ENCODE data around the gene LAX1.
"Not testable (repeated sequence)": the region's sequence is repeated elsewhere in the genome, so short reads cannot be mapped to it uniquely, and the experiment has no call there.

Gene LAX1

DNA sequence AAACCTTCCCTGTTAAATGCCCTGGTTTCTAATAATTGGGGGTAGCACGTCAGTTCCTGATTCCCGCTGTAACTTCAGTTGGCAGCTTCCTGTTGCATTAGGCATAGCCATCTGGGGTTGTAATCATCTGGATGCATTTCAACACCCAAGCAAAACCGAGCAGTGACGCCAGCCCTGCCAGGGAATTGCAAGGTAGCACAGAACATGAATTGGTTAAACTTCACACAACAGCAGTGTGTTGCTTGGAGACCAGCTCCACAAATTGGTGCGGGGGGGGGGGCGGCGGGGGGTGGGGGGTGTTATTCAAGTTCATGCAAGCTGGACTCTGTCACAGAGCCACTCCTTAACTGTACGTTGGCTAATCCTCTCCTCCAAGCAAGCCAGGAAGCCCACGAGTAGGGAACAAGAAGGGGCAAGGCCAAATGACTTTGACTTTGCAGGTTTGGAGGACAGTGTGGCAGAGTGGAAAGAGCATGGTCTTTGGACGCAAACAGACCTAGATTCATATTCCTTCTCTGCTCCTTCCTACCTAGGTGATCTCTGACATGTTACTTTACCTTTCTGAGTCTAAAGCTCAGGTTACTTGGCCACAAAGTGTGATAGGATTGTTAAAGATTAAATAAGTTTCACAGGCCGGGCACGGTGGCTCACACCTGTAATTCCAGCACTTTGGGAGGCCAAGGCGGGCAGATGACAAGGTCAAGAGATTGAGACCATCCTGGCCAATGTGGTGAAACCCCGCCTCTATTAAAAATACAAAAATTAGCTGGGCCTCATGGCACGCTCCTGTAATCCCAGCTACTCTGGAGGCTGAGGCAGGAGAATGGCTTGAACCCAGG, 4.7 kb downstream of the LAX1 start:
- no peak for DNase-seq (ENCODE audit: low read depth in 2 of 2)

DNA sequence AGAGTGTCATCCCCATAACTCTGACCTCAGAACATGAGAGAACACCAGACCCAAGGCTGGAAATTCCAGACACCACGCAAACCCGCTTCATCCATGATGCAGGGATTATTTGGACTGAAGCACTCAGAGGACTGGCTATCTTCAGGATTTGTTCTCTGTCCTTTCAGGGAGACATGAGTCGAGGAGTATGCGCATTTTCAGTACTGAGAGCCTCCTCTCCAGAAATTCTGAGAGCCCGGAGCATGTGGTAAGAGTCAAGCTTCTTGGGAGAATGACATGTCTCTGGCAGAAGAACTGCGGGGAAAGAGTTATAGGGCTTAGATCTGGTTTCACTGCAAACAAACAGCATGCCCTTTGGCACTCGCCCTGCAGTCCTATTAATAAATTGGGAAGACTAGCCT, 6.9 kb downstream of the LAX1 start:
- no peak for DNase-seq (ENCODE audit: low read depth in 2 of 2)

DNA sequence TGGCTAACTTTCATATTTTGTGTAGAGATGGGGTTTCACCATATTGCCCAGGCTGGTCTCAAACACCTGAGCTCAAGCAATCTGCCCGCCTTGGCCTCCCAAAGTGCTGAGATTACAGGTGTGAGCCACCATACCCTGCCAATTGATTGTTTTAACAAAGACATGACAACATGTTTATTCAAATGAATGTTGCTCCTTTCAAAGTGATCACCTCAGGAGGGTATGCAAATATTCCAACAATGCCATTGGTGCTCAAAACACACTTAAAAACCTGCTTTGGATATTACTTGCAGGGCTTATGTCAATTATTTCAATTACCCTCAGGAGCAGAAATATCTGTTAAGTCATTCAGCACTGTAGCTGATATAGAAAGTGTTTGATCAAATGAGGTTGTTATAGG, 7.9 kb downstream of the LAX1 start:
- no peak for DNase-seq (ENCODE audit: low read depth in 2 of 2)

DNA sequence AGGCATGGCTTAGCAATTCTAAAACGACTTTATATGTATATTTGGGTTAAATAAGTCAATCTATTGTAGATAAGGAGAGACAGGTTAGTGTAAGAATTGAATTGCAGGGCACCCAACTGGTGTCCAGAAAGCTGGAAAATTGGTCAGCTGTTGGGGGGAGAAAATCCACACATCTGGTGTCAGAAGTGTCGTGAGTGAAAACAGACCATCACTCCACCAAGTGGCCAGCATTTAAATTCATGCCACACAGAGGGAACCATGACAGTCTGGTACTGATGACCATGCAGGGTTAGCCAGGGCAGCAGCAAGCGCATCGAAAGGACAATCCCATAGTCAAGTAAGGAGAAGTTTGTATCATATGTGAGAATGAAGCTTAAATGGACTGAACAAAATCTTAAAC, 11.7 kb downstream of the LAX1 start:
- no peak for DNase-seq (ENCODE audit: low read depth in 2 of 2)

DNA sequence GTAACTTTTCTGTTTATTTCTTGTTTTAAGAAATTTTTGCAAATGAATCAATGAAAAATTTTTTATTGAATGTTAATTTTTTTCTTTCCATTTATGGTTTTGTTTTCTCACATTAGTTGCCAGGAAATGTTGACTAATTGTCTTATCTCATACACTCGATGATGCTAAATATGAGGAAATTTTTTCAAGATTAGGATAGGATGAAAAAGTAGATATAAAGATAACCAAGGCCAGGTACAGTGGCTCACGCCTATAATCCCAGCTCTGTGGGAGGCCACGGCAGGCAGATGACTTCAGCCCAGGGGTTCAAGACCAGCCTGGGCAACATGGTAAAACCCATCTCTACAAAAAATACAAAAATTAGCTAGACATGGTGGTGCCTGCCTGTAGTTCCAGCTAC, 12.6 kb downstream of the LAX1 start:
- DNase-seq (ENCODE audit: low read depth in 2 of 2) = no peak

DNA sequence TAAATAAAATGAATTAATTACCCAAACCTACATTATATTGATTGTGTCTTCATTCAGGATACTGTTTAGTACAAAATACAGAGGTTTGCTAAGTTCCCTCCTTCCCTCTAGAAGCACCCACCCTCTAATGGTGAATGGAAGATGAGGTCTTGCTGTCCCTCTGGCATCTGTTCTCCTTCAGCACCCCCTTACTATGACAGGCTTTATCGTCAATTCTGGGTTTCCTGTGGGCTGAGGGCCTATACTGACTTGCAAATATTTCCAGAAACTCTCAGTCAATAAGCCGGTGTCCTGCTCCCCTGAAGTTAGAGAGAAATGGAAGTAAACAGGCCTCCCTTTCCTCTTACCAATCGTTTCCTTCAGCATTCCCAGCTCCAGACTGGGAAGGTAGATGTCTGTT, 13.2 kb downstream of the LAX1 start:
- DNase-seq (ENCODE audit: low read depth in 2 of 2) = no peak

DNA sequence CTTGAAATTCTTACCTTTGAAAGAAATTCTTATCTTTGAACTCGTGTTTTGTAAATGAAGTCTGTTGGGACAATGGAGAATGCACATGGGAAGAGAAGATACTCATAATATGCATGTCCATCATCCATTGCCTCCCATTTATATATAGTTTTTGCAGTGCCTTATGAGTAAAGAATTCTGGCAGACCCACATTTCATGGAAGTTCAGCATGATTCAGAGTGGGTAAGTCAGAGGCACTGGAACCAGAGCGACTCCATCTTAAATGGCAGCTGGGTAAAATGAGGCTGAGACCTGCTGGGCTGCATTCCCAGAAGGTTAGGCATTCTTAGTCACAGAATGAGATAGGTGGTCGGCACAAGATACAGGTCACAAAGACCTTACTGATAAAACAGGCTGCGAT, 13.8 kb downstream of the LAX1 start:
- DNase-seq (ENCODE audit: low read depth in 2 of 2) = no peak

DNA sequence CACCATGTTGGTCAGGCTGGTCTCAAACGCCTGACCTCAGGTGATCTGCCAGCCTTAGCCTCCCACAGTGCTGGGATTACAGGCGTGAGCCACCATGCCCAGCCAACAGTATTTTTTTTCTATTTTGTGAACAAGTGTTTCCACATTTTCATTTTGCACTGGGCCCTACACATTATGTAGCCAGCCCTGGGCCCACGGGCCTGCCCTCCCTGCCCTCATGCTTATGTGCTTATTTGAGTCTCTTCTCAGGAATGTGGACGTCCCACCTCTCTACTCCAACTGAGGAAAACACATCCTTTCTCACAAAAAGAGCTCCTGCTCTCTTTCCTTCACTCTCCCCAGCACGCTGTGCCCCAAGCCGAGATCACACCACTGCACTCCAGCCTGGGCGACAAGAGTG, 17.0 kb downstream of the LAX1 start:
- no peak for DNase-seq (ENCODE audit: low read depth in 2 of 2)

DNA sequence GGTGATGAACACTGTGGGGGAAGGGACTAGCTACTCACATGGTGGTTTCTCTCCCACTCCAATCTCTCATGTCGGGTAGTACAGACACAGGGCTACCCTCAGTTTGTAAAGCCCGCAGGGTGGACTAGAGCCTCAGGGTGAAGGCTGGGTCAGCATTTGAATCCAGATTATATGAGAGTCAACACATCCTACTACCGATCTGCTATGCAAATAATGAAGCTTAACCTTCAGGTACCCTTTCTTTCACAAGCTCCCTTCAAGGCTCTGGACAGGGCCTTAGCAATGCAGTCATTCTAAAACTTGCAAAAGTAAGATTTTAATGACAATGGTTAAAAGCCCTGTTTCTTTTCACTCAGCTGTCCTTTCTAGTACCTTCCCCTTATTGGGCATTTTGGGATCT, 25.0 kb downstream of the LAX1 start:
- no peak for DNase-seq (ENCODE audit: low read depth in 2 of 2)

DNA sequence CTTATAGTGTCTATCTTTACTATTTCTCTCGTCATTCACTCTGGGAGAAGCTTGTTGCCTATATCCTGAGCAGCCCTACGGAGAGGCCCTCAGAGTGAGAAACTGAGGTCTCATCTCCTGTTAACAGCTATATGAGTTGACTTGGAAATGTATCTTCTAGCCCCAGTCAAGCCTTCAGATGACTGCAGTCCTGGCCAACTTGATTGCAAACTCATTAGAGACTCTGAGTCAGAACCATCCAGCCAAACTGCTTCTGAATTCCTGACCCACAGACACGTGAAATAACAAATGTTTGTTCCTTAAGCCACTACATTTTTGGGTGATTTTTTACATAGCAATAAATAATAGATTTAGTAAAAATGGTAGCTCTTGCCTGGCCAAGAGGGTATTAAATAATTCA, 26.5 kb downstream of the LAX1 start:
- no peak for DNase-seq (ENCODE audit: low read depth in 2 of 2)

DNA sequence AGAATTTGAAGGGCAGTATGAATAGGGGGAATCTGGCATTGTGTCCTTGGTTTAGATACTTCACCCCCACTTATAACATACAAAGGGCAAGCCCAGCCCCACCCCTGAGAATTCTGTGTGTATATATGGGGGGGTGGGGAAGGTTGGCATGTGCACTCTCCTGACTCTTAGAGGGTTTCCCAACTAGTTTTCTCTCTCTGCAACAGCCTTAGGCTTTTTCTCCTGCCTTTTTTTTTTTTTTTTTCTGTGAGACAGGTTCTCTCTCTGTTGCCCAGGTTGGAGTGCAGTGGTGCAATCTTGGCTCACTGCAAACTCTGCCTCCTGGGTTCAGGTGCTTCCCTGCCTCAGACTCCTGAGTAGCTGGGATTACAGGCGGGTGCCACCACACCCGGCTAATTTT, 27.5 kb downstream of the LAX1 start:
- DNase-seq (ENCODE audit: low read depth in 2 of 2) = no peak

DNA sequence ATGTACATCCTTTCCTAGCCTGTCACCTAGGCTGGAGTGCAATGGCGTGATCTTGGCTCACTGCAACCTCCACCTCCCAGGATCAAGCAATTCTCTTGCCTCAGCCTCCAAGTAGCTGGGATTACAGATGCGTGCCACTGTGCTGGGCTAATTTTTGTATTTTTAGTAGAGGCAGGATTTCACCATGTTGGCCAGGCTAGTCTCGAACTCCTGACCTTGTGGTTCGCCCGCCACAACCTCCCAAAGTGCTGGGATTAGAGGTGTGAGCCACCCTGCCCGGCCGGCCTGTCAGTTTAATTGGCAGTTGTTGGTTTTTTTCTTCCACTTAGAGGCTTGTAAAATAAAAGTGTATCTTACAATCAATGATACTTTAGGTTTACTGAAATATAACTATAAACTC, 28.6 kb downstream of the LAX1 start:
- not testable (repeated sequence) for DNase-seq (ENCODE audit: low read depth in 2 of 2)

DNA sequence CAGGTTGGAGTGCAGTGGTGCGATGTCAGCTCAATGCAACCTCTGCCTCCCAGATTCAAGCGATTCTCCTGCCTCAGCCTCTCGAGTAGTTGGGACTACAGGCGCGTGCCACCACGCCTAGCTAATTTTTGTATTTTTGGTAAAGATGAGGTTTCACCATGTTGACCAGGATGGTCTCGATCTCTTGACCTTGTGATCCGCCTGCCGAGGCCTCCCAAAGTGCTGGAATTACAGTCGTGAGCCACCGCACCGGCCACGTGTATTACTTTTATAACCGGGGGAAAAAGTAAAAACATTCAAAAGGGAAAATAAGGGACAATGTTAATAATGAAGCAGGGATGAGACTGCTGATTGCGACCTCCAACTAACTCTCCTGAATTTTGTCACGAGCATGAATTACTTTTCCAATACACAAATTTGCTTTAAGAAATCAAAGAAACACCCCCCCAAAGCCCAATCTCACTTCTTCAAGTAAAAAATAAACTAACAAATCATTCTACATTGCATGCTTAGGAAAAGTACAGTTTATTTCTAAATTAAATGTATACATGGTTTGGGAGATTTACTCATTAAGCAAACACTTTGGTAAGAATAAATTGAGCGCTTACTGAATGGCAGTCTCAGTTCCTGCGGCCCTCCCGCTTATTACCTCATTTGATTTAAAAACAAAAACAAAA, 29.9 kb downstream of the LAX1 start:
- no peak for DNase-seq (ENCODE audit: low read depth in 2 of 2)

DNA sequence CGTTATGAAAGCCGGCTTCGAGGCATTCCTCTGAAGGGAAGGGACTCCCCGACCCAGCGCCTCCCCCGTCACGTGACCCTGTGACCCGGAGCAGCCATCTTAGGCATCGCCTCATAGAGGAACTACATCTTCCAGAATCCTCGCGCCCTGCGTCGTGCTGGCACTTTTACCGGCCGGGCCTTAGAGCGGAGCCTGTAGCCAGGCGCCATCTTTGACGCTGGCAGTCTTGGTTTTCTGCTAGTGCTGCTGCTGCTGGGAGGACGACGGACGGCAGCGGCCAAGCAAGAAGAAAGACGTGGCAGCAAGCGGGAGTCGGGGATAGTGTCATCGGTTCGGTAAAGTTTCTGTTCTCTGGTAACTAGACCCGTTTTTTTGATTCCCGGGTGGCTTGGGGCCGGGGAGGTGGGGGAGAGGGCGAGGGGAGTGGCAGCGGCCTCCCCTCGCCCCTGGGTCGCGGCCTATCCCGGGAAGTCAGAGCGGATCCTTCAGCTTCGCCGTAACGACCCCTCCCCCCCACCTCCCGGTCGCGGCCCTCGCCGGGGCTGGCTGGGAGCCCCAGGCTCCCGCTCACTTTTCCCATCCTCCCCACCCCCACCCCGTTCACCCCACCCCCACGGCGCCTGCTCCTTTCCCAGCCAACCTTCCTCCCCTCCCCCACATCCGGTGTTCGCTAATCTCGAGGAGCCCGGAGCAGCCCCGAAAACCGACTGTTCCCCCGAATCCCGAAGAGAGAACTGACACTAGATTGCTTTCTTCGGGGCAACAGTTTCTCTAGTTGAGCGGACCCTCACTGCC, 30.7 kb downstream of the LAX1 start, which contains the start of the genes ZBED6 and ZC3H11A:
TSS of gene ZBED6 (plus strand) at position 183 of the 795 bp plus-strand sequence. CDS start 1,900 bp downstream, outside the sequence.
TSS of gene ZC3H11A (plus strand) at position 183 of the 795 bp plus-strand sequence. CDS start 21,448 bp downstream, outside the sequence.
- peak; percentile 97 for DNase-seq (ENCODE audit: low read depth in 2 of 2)

DNA sequence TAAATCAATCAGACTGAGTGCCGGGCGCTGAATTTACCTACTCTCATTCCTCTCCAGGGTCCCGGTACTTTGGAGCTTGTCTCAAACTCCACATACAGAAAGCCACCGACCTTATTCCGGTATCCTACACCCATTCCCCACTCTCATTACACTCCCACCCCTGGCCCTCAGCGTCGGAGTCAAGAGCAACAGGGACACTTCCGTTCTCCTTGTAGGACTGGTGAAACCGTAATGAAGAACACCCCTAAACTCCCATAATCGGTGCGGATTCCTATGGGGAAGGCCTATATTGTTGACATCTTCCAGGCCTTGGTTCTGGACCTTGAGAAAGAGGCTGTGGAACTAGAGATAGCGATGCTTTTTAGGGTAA, 31.2 kb downstream of the LAX1 start:
- peak; percentile 10 to 12 for DNase-seq (ENCODE audit: low read depth in 2 of 2)

DNA sequence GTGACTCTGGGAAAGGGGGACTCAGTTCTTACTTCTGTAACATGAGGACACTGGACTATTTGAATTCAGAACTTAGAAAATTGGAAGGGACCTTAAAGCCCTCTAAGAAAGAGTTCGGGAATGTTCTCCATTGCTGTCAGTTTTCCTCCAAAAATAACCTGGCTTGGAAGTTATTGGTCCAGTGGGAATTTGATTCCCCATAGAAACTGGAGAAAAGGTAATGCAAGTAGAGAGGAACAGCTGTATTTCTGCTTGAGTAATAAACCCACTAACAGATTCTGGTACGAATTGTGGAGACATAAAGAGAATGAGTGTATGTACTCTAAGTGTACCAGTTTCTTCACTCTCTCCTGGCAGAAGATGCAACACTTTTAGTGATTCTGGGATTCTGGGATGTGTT, 32.2 kb downstream of the LAX1 start:
- DNase-seq (ENCODE audit: low read depth in 2 of 2) = no peak

DNA sequence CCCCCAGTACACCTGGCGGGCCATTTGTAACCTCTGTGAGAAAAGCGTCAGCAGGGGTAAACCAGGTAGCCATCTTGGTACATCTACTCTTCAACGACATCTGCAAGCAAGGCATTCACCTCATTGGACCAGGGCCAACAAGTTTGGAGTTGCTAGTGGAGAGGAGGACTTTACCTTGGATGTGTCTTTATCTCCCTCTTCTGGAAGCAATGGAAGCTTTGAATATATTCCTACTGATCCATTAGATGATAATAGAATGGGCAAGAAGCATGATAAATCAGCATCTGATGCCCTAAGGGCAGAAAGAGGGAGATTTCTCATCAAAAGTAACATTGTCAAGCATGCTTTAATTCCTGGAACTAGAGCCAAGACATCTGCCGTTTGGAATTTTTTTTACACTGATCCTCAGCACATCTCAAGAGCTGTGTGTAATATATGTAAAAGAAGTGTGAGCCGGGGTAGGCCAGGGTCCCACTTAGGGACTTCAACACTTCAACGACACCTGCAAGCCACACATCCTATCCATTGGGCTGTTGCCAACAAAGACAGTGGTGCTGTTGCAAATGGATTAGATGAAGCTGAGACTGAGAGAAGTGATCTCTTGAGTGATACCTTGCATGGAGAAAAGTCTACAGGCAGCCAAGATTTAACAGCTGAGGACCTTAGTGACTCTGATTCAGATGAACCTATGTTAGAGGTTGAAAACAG, 33.1 kb downstream of the LAX1 start:
- DNase-seq (ENCODE audit: low read depth in 2 of 2) = no peak

DNA sequence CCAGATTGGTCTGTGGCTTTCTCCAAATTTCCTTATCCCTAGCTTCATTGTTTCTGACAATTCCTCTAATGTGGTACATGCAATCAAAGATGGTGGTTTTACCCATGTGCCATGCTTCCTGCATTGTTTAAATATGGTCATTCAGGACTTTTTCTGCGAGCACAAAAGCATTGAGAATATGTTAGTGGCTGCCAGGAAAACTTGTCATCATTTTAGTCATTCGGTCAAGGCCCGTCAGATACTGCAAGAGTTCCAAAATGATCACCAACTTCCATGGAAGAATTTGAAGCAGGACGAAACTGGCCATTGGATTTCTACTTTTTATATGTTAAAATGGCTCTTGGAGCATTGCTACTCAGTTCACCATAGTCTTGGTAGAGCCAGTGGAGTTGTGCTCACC, 34.2 kb downstream of the LAX1 start:
- DNase-seq (ENCODE audit: low read depth in 2 of 2) = no peak

DNA sequence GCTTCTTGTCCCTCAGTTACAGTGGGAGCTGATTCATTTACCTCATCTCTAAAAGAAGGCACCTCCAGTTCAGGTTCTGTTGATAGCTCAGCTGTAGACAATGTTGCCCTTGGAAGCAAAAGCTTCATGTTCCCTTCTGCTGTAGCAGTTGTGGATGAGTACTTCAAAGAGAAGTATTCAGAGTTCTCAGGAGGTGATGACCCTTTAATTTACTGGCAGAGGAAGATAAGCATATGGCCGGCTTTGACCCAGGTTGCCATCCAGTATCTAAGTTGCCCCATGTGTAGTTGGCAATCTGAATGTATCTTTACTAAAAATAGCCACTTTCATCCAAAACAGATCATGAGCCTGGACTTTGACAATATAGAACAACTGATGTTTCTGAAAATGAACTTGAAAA, 35.0 kb downstream of the LAX1 start:
- no peak for DNase-seq (ENCODE audit: low read depth in 2 of 2)

DNA sequence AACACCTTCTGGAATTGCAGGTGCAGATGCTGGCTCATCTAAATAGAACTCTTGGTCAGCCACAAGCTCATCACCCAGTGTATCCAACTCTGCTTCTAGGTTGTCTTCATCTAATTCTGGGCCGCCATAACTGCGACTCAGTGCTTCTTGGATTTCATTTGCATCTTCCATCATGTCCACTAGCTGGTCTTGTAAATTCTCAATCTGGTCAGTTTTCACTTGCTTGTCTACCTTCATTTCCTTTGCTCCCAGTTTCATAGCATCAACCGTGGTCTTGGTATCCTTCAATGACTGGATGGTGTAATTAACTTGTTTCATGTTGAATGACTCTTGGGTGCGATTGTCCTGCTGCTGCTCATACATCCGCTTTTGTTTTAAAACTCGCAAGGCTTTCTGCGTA, 40.7 kb downstream of the LAX1 start:
- no peak for DNase-seq (ENCODE audit: low read depth in 2 of 2)

DNA sequence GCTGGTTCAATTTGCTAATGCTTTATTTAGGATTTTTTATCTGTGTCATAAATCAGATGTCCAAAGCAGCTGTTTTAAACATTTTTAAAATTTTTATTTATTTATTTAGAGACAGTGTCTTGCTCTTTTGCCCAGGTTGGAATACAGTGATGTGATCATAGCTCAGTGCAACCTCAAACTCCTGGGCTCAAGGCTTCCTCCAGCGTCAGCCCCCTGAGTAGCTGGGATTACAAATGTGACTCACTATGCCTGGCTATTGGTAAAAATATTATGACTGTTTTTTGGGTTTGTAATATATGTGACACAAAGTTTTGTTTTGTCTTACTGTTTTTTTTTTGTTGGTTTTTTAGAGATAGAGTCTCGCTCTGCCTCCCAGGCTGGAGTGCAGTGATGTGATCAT, 42.2 kb downstream of the LAX1 start:
- DNase-seq (ENCODE audit: low read depth in 2 of 2) = no peak
